Renal pelvis (tissue), 4 donors: Measurements from ENCODE around the gene PACRG. TPM values are rescaled to one million over a fixed set of nuclear protein-coding genes. Genes with fewer than 3 reads are reported as not detected.
"Not testable (repeated sequence)": the region's sequence is repeated elsewhere in the genome, so short reads cannot be mapped to it uniquely, and the experiment has no call there.

Experiments used
- DNase-seq: peaks from one replicate; pipeline ENCODE4 v3.0.0-alpha.2; 2013
- polyA plus RNA-seq, 3 donors: library from polyadenylated mRNA; unstranded; fragments of 120-200 nt; gene quantifications; one replicate each; pipeline ENCODE4 v1.2.1, GENCODE V29; 2013; ENCODE audit not compliant: insufficient read length in 3 of 3

PACRG gene
- polyA plus RNA-seq, 3 donors = 14.8 to 18.3 (median 16.1) TPM

DNA sequence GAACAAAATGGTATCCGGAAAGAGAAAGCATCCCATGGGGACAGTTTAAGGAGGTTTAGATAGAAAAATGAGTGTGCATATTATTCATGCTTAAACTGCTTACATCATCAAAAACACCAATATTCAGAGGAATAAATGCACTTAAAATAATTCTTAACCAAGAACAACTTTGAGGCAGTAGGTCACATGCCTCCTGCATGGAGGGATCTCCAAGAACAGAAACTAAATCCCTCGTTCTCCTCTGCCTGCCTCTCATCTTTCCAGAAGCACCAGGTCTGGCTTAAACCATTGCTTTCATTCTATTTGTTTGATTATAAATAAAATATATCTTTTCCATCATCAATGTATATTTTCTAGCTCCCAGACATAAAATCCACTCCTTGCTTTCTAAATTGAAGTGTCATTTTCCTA is 583.2 kb downstream of the PACRG start:
- DNase-seq = no peak

DNA sequence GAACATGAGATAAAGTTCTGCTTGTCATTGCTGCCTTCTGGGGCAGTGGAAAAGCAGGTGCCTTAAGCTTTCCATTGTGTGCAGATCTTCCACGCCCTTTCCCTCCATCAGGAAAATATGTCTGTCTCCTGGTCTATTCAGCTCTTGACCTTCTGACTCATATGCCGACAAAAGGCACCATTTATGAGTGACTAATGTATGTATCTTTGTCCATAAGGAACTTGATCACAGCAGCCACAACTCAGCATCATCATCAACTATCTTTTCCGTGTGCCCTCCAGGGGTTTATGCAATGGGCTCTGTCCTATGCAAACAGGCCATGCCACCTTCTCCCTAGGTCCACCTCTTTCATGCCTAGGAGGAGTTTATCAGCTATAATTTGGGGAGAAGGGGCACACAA is 584.1 kb downstream of the PACRG start:
- DNase-seq = no peak

DNA sequence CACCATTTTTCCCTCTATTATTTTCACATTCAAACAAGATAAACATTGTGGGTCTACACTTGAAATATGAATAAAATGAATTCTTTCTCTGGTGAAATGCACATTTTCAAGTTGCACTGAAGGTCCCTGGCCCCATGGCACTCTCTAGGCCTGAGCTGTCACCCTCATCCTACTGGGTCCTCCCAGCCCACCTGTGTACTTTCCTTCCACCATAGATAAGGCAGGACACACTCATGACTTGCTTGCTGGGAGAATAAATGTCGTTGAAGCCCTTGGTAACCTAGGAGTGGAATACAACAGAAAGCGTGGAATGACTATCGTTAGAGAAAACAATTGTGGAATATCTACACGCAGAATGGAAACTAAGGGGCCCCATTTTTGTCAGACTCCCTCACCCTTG is 585.8 kb downstream of the PACRG start:
- no peak for DNase-seq

DNA sequence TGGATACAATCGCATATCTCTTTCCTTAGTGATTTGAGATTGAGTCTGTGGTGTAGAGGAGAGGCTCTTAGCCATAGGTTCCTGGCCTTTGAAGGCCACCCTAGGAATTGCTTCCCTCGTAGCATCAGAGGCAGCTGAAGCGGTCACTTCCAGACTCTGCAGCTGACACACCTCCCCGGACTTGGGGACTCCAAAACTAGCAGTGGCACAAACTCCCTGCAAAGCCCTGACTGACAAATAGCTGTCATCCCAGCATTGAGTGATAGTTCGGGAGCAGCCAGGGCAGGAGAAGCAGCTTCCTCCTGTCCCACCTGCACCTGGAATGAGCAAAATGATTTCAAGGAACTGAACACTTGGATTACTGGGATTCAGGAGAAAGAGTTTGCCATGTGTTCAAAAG is 586.2 kb downstream of the PACRG start:
- no peak for DNase-seq

DNA sequence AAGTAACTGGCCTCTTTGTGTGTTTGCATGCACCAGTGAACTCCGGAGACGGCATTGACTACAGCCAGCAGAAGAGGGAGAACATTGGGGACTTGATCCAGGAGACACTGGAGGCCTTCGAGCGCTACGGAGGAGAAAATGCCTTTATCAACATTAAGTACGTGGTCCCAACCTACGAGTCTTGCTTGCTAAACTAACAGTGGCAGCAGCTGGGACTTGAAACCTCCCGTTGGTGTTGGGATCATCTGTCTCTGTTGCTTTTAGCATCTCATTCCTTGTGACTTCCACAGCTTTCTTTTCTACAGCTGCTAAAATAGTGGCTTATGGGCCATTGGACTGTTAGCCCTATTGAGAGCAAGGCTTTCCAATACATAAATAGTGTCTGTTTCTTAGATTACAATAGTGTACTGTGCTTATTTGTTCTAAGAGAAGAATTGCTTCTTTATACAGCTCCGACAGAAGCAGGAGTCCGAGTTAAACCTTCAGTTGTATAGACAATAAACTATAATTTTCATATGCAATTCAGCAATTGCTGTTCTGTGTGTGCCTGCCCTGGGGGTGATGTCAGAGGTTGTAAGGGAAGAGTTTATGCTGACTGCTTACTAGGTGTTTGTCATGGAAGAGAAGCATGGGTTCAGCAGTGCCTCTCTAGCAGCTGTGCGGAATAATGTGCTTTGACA is 587.2 kb downstream of the PACRG start:
- no peak for DNase-seq

DNA sequence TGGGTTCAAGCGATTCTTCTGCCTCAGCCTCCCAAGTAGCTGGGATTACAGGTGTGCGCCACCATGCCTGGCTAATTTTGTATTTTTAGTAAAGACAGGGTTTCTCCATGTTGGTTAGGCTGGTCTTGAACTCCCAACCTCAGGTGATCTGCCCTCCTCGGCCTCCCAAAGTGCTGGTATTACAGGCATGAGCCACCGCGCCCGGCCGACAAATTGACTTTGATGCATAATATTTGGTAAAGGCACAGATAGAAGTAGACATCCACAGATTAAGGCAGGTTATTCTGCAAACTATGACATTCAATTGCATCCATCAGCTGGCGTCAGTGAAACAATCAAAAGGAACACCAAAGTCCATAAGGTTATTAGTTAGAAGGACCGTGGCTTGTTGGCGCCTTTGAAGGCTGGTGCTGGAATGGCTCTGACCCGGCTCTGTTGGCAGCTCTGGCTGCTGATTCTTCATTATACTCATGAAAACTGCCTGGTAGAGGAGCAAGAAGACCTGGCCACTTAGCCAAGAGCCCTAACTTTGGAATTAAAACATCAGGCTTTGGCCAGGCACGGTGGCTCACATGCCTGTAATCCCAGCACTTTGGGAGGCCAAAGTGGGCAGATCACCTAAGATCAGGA is 589.2 kb downstream of the PACRG start:
- not testable (repeated sequence) for DNase-seq

DNA sequence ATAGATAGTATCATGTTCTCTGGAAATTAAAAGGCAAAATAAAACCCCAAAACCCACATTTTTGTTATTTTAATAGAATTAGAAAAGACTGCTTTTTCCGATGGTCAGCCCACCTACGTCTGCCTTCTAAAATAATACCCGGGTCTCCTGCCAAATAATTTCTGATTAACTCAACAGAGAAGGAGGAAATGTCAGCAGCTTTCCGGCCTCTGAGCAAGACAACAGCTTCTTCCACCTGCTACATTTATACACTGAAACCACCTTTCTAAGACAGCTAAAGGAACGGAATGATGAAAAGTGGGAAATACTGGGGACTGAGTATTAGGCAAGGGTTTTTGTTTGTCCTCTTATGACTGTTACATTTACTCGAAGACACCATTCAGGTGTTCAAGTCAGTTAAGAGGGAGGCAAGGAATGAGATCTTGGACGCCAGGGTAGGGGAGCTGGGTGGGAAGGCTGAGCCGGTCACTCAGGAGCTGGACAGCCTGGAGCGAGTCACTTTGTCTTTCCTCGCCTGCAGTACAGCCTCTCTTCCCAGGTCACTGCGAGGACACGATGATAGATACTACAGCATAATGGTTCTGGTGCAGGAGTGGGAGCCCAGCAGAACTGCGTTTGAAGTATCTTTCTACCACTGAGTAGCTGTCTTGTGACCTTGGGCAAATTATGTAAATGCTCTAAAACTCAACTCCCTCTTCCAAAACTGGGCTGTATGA is 590.5 kb downstream of the PACRG start:
- no peak for DNase-seq

DNA sequence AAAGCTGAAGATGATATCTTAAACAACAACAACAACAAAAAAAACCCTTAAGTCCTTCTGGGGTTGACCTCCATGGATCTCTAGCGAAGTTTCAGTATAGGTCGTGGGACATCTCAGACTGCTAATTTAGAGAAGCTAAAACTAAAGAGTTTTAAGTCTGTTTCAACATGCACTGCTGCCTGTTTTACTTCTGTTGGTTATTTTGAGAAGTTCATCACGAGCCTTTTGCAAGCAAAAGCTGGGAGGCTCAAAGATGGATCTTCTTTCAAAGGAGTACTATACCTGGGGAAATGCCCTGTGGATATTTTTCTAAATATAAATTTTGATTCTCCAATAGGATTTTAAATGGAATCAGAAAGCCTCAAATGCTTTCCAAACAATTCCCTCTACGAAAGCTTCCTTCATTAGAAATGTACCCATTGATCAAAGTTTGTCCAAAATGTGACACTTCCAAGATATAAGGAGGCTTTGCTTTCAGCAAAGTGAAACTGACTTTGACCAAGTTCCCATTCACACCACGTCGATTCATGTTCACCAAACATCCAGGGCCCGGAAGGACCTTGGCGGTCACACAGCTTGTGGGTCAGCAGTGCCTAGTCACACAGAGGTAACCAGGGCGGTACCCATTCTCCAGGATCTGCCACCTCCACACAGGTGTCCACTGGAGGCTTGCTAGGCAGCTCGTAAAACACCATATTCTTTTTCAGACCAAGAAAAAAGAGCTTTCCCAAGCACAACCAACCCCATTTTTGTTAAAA is 592.0 kb downstream of the PACRG start:
- no peak for DNase-seq

DNA sequence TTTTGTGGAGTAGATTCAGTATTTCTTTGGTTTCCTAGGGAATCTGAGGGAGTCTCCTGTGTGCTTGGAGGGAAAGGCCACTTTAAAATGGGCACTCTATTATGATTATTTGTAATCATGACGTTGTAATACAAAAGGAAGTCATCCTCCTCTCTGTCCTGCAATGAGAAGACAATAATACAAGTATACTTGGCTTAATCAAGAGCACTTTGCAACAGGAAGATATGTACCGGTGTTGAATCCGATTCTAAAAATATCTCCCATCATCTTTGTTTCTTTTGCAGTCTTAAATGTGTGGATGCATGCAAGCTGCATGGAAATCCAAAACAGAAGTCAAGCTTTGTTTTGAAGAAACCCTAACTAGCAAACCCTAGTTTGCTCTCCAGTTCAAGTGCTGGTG is 592.6 kb downstream of the PACRG start:
- DNase-seq = no peak

DNA sequence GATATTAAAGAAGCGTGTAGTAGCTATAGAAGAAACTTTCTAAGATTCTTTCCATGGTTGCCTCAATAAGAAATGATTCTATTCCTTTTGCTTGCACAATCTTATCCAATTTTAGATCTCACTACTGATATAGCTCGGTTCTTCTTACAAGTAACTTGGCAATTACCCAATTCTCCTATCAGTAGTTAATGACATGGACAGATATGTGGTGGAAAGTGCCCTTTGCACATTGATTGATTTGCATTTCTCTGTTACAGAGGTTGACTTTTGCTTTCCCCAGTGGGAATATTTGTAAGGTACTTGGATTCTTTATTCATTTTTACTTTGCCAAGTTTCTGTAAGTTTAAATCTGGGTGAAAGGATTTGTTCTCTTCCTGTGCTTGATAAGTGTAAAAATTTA is 593.0 kb downstream of the PACRG start:
- no peak for DNase-seq

DNA sequence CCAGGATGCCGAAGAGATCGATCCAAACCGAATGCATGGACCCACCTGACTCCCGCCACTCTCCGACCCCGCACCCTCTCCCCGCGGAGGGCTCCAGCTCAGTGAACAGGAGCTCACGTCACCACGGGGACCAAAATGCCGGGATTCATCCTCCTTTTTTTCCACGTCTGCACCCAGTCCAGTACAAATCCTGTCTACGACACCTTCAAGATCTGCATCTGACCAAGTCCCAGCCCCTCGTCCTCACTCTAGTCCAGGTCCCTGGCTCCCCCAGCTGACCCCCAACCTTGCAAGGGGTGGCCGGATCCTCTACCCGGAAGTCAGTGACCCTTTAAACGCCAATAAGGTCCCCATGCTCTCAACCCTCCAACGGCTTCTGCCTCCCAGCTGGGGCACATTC is 593.9 kb downstream of the PACRG start:
- no peak for DNase-seq

DNA sequence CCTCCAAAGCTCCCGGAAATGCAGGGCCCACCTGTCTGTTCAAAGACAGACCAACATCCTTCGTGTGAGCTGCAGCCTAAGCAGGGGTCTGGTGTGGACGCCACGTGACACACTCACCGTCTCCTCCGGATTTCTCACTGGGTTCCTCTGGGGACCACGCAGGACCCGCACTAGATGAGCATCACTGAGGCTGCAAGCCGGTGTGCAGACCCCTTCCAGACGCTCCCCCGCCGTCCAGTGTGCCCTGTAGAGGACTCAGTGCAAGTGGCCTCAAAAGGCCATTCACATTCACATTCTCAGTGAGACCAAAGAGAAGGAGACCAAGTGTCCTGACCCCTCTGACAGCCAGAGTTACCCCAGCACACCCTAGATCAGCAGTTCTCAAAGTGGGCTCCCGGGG is 595.5 kb downstream of the PACRG start:
- no peak for DNase-seq

DNA sequence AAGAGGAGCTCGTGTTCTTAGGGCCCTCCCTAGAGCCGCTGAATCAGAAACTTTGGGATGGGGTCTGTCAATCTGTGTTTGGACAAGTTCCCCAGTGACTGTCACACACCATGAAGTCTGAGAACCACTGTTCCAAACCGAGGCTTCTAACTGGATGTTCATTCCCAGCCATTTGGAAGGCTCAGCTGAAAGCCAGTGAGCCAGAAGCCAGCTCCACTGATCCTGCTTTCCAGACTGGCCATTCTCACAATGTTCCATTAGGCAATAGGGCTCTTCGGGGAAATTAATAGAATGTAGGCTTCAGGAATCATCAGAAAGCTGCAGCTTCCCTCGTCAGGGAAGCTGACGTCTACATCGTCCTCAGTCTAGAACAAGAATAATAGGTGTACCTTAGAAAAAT is 595.9 kb downstream of the PACRG start:
- no peak for DNase-seq

DNA sequence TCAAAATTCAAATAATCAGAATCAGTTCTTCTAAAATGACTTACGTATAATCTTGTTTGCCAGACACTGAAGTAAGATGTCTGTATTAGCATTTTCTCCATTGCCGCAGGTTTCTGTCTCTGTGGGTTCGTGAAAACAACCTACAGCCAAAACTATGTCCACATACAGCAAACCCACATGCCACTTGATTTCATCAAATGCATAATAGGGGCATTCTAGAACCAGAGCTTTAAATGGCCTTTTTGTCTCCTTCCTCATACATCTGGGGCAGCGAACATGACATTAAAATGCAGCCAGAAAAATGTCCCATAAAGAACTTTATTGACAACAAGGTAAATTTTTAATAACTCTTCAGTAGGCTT is 596.5 kb downstream of the PACRG start:
- DNase-seq = no peak

DNA sequence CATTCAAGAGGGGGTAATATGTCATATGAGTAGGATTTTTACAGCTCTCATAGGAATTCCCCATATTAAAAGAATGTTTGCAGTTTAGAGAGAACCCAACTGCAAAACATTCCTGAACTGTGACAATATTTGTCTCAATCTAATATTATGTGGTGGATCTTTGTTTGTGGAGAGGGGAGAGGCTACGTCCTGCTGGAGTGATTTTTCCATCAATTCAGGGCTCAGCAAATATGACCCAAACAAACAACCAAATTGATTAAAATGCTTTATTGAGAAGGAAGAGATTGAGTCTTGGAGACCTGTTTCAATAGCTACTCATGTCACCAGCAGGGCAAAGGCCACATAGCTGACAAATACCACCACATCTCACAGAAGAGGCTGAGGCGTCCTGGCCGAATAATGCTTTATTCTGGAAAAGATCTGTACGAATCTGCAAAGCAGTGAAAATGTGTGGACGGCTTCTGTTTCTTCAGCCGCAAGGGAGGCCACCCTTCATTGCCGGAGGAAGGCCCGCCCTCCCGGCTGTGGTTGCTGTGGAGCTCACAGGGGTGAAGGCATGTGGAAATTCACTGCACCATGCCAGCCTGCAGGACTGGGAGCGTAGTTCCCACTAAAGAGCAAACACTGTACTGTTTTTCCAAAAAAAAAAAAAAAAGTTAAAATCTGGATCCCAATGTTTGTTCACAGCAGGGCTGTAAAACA is 597.1 kb downstream of the PACRG start:
- no peak for DNase-seq

DNA sequence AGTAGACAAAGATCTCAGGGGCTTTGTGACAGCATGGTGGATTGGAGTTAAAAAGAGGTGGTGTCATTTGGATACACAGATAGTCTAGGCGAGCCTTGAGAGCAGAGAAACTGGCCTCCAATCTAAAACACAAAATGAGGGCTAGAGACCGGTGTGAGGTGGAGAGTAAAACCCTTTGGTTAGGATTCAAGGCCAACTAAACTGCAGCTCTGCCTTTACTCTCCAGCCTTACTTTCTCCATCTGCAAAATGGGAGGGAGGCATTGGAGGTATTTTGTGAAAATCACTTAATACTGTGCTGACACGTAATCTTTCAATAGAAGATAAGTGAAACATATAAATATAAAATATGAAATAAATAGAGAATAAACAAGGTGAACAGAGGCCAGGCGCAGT is 597.6 kb downstream of the PACRG start:
- no peak for DNase-seq

DNA sequence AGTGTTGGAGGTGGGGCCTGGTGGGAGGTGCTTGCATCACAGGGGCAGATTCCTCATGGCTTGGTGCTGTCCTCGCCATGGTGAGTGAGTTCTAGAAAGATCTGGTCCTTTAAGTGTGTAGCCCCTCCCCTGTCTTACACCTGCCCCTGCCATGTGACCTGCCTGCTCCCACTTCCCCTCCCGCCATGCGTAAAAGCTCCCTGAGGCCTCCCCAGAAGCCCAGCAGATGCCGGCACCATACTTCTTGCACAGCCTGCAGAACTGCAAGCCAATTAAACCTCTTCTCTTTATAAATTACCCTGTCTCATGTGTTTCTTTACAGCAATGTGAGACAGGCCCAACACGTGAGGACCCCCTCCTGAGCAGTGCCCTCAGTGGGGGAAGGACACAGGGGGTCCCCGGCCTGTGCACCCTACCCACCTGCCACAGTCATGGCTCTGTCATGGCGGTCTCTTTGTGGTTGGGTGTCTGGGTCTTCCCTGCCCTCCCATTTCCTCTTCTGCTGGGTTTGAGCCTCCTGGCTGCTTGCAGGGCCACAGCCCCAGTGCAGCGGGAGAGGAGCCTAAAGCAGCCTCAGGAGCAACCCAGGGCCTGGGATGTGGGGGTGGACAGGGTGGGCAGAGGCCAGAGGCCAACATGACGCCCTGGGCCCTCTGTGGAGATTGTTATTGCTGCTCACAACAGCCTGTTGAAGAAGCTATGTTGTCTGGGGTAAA is 599.5 kb downstream of the PACRG start:
- DNase-seq = no peak

DNA sequence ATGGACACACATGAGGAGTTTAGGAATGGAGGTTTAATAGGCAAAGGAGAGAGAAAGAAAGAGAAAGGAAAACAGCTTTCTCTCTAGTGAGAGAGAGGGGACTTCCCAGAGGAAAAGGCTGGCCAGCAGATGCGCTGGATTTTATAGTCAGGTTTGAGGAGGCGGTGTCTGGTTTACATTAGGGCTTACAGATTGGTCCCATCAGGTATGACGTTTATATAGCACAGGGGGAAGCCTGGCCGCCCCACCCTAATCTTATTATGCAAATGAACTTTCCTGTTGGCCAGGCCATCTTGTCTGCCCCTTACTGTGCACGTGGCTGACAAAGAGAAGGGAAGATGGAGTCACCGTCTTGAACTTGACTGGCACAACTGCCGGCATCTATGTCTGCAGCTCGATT is 600.1 kb downstream of the PACRG start:
- DNase-seq = no peak

DNA sequence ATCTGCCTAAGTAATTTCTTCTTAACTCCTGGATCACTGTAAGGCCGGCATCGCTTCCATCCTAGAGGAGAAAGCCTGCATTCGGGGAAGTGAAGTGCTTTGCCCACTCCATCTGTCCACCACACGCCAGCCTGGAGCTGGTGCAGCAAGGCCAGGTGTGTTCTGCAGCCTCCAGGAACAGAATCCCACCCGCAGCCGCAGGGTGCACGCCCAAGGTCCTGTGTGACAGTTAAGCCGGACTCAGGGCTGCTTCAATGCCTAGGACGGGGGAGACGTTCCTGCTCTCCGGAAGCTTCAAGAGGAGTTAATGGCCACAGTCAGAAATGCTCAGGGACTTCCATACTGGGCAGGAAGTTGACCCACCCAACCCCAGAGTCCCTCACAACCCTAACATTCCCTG is 600.6 kb downstream of the PACRG start:
- no peak for DNase-seq

DNA sequence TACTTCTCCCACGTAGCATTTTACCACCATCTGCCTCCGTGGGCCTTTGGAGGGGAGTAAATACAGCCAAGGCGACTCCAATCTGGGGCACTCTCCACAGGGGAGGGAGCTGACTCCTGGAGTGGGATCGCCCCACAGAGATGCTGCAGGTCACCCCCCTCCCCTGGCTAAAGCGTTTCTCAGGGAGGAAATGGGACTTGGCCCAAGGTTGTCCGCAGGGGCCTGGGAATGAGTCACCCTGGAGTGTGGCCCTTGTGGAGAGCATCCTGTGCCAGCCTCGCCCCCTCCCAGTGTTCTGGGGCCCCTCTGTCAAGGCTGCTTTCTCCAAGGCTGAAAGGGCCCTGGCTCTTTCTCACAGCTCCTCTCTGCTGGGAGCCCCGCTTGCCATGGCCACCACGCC is 602.2 kb downstream of the PACRG start:
- no peak for DNase-seq

DNA sequence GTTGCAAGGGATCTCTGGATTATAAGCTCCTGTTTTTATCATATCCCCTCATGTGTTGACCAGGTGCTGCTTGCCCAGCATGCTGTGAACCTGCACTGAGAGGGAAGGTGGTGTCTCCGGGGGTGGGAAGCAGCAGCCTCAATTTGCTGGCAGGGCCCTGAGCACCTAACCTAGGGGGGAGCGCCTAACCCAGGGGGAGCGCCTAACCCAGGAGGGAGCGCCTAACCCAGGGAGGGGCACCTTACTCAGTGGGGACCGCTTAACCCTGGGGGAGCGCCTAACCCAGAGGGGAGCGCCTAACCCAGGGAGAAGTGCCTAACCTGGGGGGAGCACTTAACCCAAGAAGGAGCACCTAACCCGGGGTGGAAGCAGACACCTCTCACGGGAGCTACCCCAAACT is 603.5 kb downstream of the PACRG start:
- DNase-seq = no peak
